IMR-90 (cell line): Measurements from ENCODE around the gene BFSP1. TPM values are rescaled to one million over a fixed set of nuclear protein-coding genes. Genes with fewer than 3 reads are reported as not detected.

Source experiments
- ATAC-seq: fragments of 200-7000 bp; cut with Tn5 transposase; 2 replicates; pipeline ENCODE4 v1.9.1; 2020; ENCODE audit warnings: low read depth, mild to moderate bottlenecking, moderate library complexity
- BruUV-seq: library from RNA; stranded (reverse); fragments of 400-500 nt; replicated peaks from 2 replicates; lab custom pipeline; 2021; lab: Mats Ljungman, UMichigan
- CTCF ChIA-PET: fragments of 300-600 bp; formaldehyde crosslinking; extraction: SDS; loops from one replicate; lab custom pipeline; 2021; ENCODE audit warnings: antibody characterized with exemption; lab: Yijun Ruan, JAX
- POLR2A ChIA-PET: fragments of 300-600 bp; sonication (Branson Sonifier 250); formaldehyde crosslinking; loops from one replicate; lab custom pipeline; 2022; ENCODE audit warnings: antibody characterized with exemption; ENCODE audit not compliant: unreplicated experiment; lab: Charles Lee
- DNase-seq: peaks from one replicate; pipeline ENCODE4 v3.0.0; 2013
- H2AFZ ChIP-seq: replicated peaks from 2 replicates; pipeline ENCODE3; 2013; ENCODE audit warnings: low read length, mild to moderate bottlenecking; ENCODE audit not compliant: poor library complexity
- H2AK5ac ChIP-seq: 2 replicates; pipeline ENCODE4 v1.6.1; 2013; ENCODE audit warnings: low read depth, low read length, inconsistent platforms
- H2AK9ac ChIP-seq: replicated peaks from 2 replicates; pipeline ENCODE3; 2013; ENCODE audit warnings: mild to moderate bottlenecking, low read depth, low read length, moderate library complexity; ENCODE audit not compliant: poor library complexity
- H2BK120ac ChIP-seq: 2 replicates; pipeline ENCODE4 v1.6.1; 2013; ENCODE audit warnings: low read depth, low read length, inconsistent platforms
- H2BK15ac ChIP-seq: 3 replicates; pipeline ENCODE4 v1.6.1; 2013; ENCODE audit warnings: low read depth, low read length, inconsistent platforms
- H2BK20ac ChIP-seq: 2 replicates; pipeline ENCODE4 v1.6.1; 2013; ENCODE audit warnings: low read depth, mild to moderate bottlenecking, inconsistent platforms, low read length, moderate library complexity
- H2BK5ac ChIP-seq: 2 replicates; pipeline ENCODE4 v1.6.1; 2013; ENCODE audit warnings: mild to moderate bottlenecking, low read depth, low read length, inconsistent platforms; ENCODE audit not compliant: poor library complexity, severe bottlenecking
- H3K14ac ChIP-seq: replicated peaks from 2 replicates; pipeline ENCODE4 v1.6.1; 2013; ENCODE audit warnings: low read depth, low read length, inconsistent platforms
- H3K18ac ChIP-seq: 2 replicates; pipeline ENCODE4 v1.6.1; 2013; ENCODE audit warnings: low read depth, low read length, control low read depth
- H3K23ac ChIP-seq: 2 replicates; pipeline ENCODE4 v1.6.1; 2013; ENCODE audit warnings: low read depth, low read length, inconsistent platforms
- H3K27ac ChIP-seq: 2 replicates; pipeline ENCODE4 v1.5.1; 2013; ENCODE audit warnings: mild to moderate bottlenecking, control low read depth, low read length; ENCODE audit not compliant: insufficient read depth
- H3K27me3 ChIP-seq: 2 replicates; pipeline ENCODE4 v1.6.1; 2013; ENCODE audit warnings: low read length; ENCODE audit not compliant: control insufficient read depth, insufficient read depth
- H3K36me3 ChIP-seq: 2 replicates; pipeline ENCODE4 v1.6.1; 2013; ENCODE audit warnings: low read length, mixed read lengths; ENCODE audit not compliant: control insufficient read depth, insufficient read depth
- H3K4ac ChIP-seq: 2 replicates; pipeline ENCODE4 v1.6.1; 2013; ENCODE audit warnings: low read depth, low read length, inconsistent platforms
- H3K4me1 ChIP-seq: 2 replicates; pipeline ENCODE4 v1.6.1; 2013; ENCODE audit warnings: low read length, mixed read lengths; ENCODE audit not compliant: control insufficient read depth, insufficient read depth
- H3K4me2 ChIP-seq: 2 replicates; pipeline ENCODE4 v1.6.1; 2013; ENCODE audit warnings: low read depth, mild to moderate bottlenecking, control low read depth, low read length, moderate library complexity
- H3K4me3 ChIP-seq: 2 replicates; pipeline ENCODE4 v1.5.1; 2013; ENCODE audit warnings: low read depth, mild to moderate bottlenecking, control low read depth, low read length, moderate library complexity; ENCODE audit not compliant: insufficient read depth
- H3K56ac ChIP-seq: 2 replicates; pipeline ENCODE4 v1.6.1; 2013; ENCODE audit warnings: low read length, inconsistent platforms; ENCODE audit not compliant: insufficient read depth; ENCODE audit errors: extremely low read depth
- H3K79me1 ChIP-seq, 2 experiments: 2 replicates each; pipeline ENCODE4 v1.6.1; 2013; ENCODE audit warnings: low read length in 2 of 2, inconsistent platforms in 1 of 2, low read depth in 1 of 2
- H3K9ac ChIP-seq: 2 replicates; pipeline ENCODE4 v1.6.1; 2013; ENCODE audit warnings: low read depth, low read length, control low read depth
- H3K9me1 ChIP-seq: 2 replicates; pipeline ENCODE4 v1.6.1; 2013; ENCODE audit warnings: low read length, inconsistent platforms; ENCODE audit not compliant: insufficient read depth
- H3K9me3 ChIP-seq: 2 replicates; pipeline ENCODE4 v1.6.1; 2013; ENCODE audit warnings: low read length; ENCODE audit not compliant: control insufficient read depth, insufficient read depth
- H4K20me1 ChIP-seq: 2 replicates; pipeline ENCODE4 v1.6.1; 2013; ENCODE audit warnings: low read length, inconsistent platforms; ENCODE audit not compliant: insufficient read depth
- H4K5ac ChIP-seq: 2 replicates; pipeline ENCODE4 v1.6.1; 2013; ENCODE audit warnings: mild to moderate bottlenecking, low read depth, low read length, control low read depth
- H4K8ac ChIP-seq, 2 experiments: 2 replicates each; pipeline ENCODE4 v1.6.1; 2013; ENCODE audit warnings: low read depth in 2 of 2, low read length in 2 of 2, control low read depth in 1 of 2, inconsistent platforms in 1 of 2
- H4K91ac ChIP-seq: 2 replicates; pipeline ENCODE4 v1.6.1; 2013; ENCODE audit warnings: low read depth, low read length, inconsistent platforms; ENCODE audit not compliant: insufficient read depth
- CEBPB ChIP-seq: IDR thresholded peaks from 2 replicates; pipeline ENCODE4 v1.6.1; 2012; ENCODE audit warnings: low read depth, low read length, improper control_type of control experiment
- CTCF ChIP-seq: conservative IDR thresholded peaks from 2 replicates; pipeline ENCODE4 v1.5.1; 2012; ENCODE audit warnings: mild to moderate bottlenecking, low read depth, low read length, improper control_type of control experiment
- FOS ChIP-seq: fragments of 150-350 bp; IDR thresholded peaks from 2 replicates; pipeline ENCODE4 v1.6.1; 2016; ENCODE audit warnings: low read depth, low read length
- MAZ ChIP-seq: IDR thresholded peaks from 2 replicates; pipeline ENCODE4 v1.6.1; 2012; ENCODE audit warnings: low read depth, mild to moderate bottlenecking, low read length, improper control_type of control experiment, moderate library complexity, borderline replicate concordance
- POLR2A ChIP-seq: IDR thresholded peaks from 2 replicates; pipeline ENCODE4 v1.6.1; 2012; ENCODE audit warnings: mild to moderate bottlenecking, low read depth, low read length
- RAD21 ChIP-seq: IDR thresholded peaks from 2 replicates; pipeline ENCODE4 v1.6.1; 2012; ENCODE audit warnings: low read length, improper control_type of control experiment
- USF2 ChIP-seq: fragments of 150-350 bp; IDR thresholded peaks from 2 replicates; pipeline ENCODE4 v1.6.1; 2017; ENCODE audit warnings: mild to moderate bottlenecking, antibody characterized with exemption, low read length, low read depth
- WGBS, 2 experiments: methylation state at CpG; one replicate each; pipeline versions ENCODE4 v1.1.5 to v1.1.7; 2013; ENCODE audit warnings: missing lambda C conversion rate in 2 of 2; ENCODE audit not compliant: insufficient read length in 1 of 2; ENCODE audit errors: extremely low coverage in 2 of 2; 5-methylcytosine and 5-hydroxymethylcytosine counted together
- dilution Hi-C: fragments of 300-500 bp; cut with HindIII; formaldehyde crosslinking; loops from one replicate; pipeline ENCODE4 v1.14.3; 2018; ENCODE audit warnings: low sequenced_read_pairs; ENCODE audit not compliant: unreplicated experiment
- in situ Hi-C: fragments of 300-500 bp; cut with MboI; formaldehyde crosslinking; loops from 3 replicates; pipeline ENCODE4 v1.14.3; 2019; ENCODE audit warnings: low sequenced_read_pairs, inconsistent platforms, mixed read lengths
- intact Hi-C: fragments of 100-400 bp; cut with micrococcal nuclease; formaldehyde crosslinking; loops from 2 replicates; pipeline ENCODE4 v1.10.0; 2022
- polyA plus RNA-seq, 3 experiments: library from polyadenylated mRNA; depleted of rRNA; stranded (reverse); fragments of >200 nt; gene quantifications; 2 replicates each; pipeline ENCODE4 v1.2.3, GENCODE V29; 2012; ENCODE audit warnings: low replicate concordance in 1 of 3
- total RNA-seq: library from RNA; depleted of rRNA; stranded (reverse); fragments of >200 nt; gene quantifications from 2 replicates; pipeline ENCODE4 v1.2.3, GENCODE V29; 2012
- TF ChIP-seq, protein P1 (sequence below): fragments of 150-350 bp; IDR thresholded peaks from 2 replicates; pipeline ENCODE4 v1.6.1; 2016; ENCODE audit warnings: low read depth, mild to moderate bottlenecking, low read length, moderate library complexity, borderline replicate concordance

BFSP1 gene
- total and polyA plus RNA-seq, 2 of the 4 experiments (the other 2 are of a cell fraction): 1.1 to 2.0 TPM

- Histone ChIP-seq H4K5ac (no peak overlapping the region), H2AFZ (no peak overlapping the region), H2AK9ac (no peak overlapping the region), H3K23ac (no peak overlapping the region), H2BK5ac (no peak overlapping the region), H3K4me1 (no peaks in the 10 kb centered on the region), H3K4ac (no peak overlapping the region), H2AK5ac (no peak overlapping the region), H3K27ac (no peak overlapping the region), H3K36me3 (no peaks in the 10 kb centered on the region), H3K4me3 (no peak overlapping the region), H3K79me1 (no peaks in the 10 kb centered on the region), H3K9ac (no peak overlapping the region), H3K4me2 (no peak overlapping the region), H2BK120ac (no peak overlapping the region), H3K27me3 (peaks cover 17% of the 10 kb centered on the region), H4K91ac (no peak overlapping the region), H3K9me3 (no peaks in the 10 kb centered on the region), H4K20me1 (no peaks in the 10 kb centered on the region), H4K8ac (no peak overlapping the region), H3K18ac (no peak overlapping the region), H2BK15ac (no peak overlapping the region), H2BK20ac (no peak overlapping the region), H3K9me1 (no peaks in the 10 kb centered on the region), H3K14ac (no peak overlapping the region), H3K56ac (no peak overlapping the region)
- no peak for DNase-seq
- dilution Hi-C loops (no loop called here), intact Hi-C loops (no loop called here), in situ Hi-C loops (no loop called here)
- no peak for ATAC-seq
- CTCF ChIA-PET: no interaction called here
- POLR2A ChIA-PET: no interaction called here
- TF ChIP-seq MAZ: no peak
- no peak for TF ChIP-seq FOS
- no peak for TF ChIP-seq CEBPB
- TF ChIP-seq CTCF: no peak
- TF ChIP-seq, protein P1, sequence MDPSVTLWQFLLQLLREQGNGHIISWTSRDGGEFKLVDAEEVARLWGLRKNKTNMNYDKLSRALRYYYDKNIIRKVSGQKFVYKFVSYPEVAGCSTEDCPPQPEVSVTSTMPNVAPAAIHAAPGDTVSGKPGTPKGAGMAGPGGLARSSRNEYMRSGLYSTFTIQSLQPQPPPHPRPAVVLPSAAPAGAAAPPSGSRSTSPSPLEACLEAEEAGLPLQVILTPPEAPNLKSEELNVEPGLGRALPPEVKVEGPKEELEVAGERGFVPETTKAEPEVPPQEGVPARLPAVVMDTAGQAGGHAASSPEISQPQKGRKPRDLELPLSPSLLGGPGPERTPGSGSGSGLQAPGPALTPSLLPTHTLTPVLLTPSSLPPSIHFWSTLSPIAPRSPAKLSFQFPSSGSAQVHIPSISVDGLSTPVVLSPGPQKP: no peak
- TF ChIP-seq USF2: no peak
- no peak for TF ChIP-seq RAD21
- TF ChIP-seq POLR2A: no peak
- BruUV-seq: no TSS peak
- 20% methylated on average over 1 of the region's 6 CpGs; no CpG with 5 or more reads in 1 of the 2 experiments for WGBS, 2 experiments
Measured at GRCh38 chr20:17473659-17474058, 57.5 kb downstream of the BFSP1 start.
